ENCODE results near the gene PAM16. TPM values are rescaled to one million over a fixed set of nuclear protein-coding genes. Genes with fewer than 3 reads are reported as not detected.
A peak's percentile ranks its signal among the peaks of the same experiment; 100 is the strongest.

Gene PAM16
- total RNA-seq, 1 donor, result 17.4 TPM

DNA sequence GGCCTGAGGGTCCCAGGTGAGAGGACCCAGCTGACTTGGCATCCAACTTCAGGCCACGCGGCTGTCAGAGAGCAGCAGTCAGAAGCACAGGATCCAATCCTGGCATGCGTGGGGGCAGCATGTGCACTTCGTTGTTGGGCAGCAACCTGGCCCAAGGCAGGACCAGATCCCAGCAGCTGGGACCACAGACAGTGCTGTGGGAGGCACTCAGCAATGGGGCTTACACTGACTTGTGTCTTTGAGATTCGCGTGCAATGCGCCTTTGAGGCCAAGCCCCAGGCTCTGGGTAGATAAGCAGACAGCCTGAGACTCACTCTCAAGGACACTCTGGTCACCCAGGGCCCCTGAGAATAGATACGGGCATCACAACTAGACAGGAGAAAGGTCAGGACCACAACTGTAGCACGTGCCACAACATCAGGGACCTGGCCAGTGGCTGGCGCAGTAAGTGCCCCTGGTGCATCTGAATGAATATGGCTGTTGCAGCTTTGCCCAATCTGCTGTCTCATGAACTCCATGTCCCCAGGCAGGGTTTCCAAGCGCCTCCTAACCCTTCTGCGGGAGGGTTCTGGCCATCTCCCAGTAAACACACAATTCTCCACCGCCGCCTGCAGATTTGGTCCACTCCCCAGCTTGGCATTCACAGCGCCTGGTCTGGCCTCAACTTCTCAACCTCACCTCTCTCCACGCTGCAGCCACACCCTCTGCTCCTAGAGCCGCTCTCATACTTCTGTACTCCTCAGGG is 3.2 kb downstream of the PAM16 start:
- H3K4me2 ChIP-seq (ENCODE audit: insufficient read depth, low read length), result no peak overlapping the region
- peaks cover 36% of the 10 kb centered on the region for H4K20me1 ChIP-seq (ENCODE audit: insufficient read depth, low read length)
- H3K4me1 ChIP-seq (ENCODE audit: insufficient read depth, low read length), result peaks cover 26% of the 10 kb centered on the region
- H3K4me3 ChIP-seq (ENCODE audit: insufficient read depth, low read length), result no peak overlapping the region
- DNase-seq (ENCODE audit: insufficient read length, low spot score, missing footprints), result no peak
- no peaks in the 10 kb centered on the region for H3K27me3 ChIP-seq (ENCODE audit: insufficient read depth, low read length)
- H3K9me3 ChIP-seq (ENCODE audit: low read depth, low read length), result no peaks in the 10 kb centered on the region
- no peak overlapping the region for H2AFZ ChIP-seq (ENCODE audit: low read length)
- peaks cover 63% of the 10 kb centered on the region for H3K79me2 ChIP-seq (ENCODE audit: insufficient read depth, low read length)
- H3K27ac ChIP-seq (ENCODE audit: low read depth, low read length), result peak overlapping the region; percentile 39
- H3K36me3 ChIP-seq (ENCODE audit: insufficient read depth, low read length), result no peaks in the 10 kb centered on the region
- TF ChIP-seq, protein P1, sequence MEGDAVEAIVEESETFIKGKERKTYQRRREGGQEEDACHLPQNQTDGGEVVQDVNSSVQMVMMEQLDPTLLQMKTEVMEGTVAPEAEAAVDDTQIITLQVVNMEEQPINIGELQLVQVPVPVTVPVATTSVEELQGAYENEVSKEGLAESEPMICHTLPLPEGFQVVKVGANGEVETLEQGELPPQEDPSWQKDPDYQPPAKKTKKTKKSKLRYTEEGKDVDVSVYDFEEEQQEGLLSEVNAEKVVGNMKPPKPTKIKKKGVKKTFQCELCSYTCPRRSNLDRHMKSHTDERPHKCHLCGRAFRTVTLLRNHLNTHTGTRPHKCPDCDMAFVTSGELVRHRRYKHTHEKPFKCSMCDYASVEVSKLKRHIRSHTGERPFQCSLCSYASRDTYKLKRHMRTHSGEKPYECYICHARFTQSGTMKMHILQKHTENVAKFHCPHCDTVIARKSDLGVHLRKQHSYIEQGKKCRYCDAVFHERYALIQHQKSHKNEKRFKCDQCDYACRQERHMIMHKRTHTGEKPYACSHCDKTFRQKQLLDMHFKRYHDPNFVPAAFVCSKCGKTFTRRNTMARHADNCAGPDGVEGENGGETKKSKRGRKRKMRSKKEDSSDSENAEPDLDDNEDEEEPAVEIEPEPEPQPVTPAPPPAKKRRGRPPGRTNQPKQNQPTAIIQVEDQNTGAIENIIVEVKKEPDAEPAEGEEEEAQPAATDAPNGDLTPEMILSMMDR (IDR thresholded peaks at IDR 0.05; ENCODE audit: extremely low read depth, low read depth, low read length), result no peak

DNA sequence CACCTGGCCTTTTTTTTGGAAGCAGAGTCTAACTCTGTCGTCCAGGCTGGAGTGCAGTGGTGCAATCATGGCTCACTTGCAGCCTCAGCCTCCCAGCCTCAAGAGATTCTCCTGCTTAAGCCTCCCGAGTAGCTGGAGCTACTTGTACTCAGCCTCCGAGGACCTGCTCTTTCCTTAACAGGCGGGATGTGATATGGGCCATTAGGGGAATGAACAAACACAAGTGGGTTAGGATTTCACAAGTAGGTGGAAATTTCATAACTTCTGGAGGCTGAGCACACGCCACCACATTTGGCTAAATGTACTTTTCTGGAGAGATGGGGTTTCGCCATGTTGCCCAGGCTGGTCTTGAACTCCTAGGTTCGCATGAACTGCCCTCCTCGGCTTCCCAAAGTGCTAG is 4.1 kb downstream of the PAM16 start:
- Histone ChIP-seq H3K4me2 (ENCODE audit: insufficient read depth, low read length) (no peak overlapping the region), H3K27me3 (ENCODE audit: insufficient read depth, low read length) (no peaks in the 10 kb centered on the region), H3K9me3 (ENCODE audit: low read depth, low read length) (no peaks in the 10 kb centered on the region), H3K4me1 (ENCODE audit: insufficient read depth, low read length) (peaks cover 23% of the 10 kb centered on the region), H3K4me3 (ENCODE audit: insufficient read depth, low read length) (no peak overlapping the region), H3K27ac (ENCODE audit: low read depth, low read length) (peak overlapping the region; percentile 39), H3K79me2 (ENCODE audit: insufficient read depth, low read length) (peaks cover 70% of the 10 kb centered on the region), H3K36me3 (ENCODE audit: insufficient read depth, low read length) (no peaks in the 10 kb centered on the region), H4K20me1 (ENCODE audit: insufficient read depth, low read length) (peaks cover 37% of the 10 kb centered on the region), H2AFZ (ENCODE audit: low read length) (no peak overlapping the region)
- no peak for DNase-seq (ENCODE audit: insufficient read length, low spot score, missing footprints)
- TF ChIP-seq, protein P1 (IDR thresholded peaks at IDR 0.05; ENCODE audit: extremely low read depth, low read depth, low read length), result no peak

DNA sequence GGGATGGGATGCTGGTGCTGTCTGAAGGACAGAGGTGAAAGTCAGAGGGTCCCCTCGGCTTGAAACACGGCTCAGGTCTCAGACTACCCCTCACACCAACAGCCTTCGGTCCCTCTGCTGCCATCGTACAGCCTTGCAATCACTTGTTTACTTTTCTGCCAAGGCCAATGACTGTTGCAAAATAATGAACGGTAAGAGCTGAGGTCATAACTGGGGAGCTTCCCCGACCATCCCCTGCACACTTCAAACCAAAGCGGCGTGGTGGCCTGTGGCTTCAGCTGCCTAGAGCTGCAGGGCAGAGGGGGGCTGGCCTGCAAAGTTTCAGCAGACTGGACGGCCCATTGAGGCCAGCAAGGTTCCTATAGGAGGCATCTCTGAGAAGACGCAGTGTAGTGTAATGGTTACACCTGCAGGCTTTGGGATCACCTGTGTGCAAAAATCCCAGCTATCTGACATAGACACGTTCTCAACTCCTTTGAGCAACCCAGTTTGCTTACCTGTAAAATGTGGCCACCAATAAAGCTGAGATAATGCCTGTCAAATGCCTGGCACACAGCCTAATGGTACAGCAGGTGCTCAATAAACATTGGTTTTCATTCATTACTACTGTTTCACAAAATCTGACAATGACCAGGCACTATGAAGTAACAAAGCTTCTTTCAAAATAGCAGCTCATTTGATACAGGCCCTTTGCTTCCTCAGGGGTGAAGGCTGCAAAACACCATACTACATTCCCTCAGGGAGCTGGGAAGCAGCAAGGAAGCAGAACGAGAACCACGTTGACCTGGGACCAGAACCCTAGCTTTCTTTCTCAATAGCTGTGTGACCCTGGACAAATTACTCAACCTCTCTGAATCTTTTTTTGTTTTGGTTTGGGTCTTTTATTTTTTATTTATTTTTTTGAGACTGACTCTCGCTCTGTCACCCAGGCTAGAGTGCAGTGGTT is 5.0 kb downstream of the PAM16 start:
- peaks cover 41% of the 10 kb centered on the region for H4K20me1 ChIP-seq (ENCODE audit: insufficient read depth, low read length)
- no peaks in the 10 kb centered on the region for H3K27me3 ChIP-seq (ENCODE audit: insufficient read depth, low read length)
- no peak for DNase-seq (ENCODE audit: insufficient read length, low spot score, missing footprints)
- H3K4me2 ChIP-seq (ENCODE audit: insufficient read depth, low read length), result no peak overlapping the region
- no peak overlapping the region for H2AFZ ChIP-seq (ENCODE audit: low read length)
- TF ChIP-seq, protein P1 (IDR thresholded peaks at IDR 0.05; ENCODE audit: extremely low read depth, low read depth, low read length), result no peak
- peaks cover 79% of the 10 kb centered on the region for H3K79me2 ChIP-seq (ENCODE audit: insufficient read depth, low read length)
- no peaks in the 10 kb centered on the region for H3K36me3 ChIP-seq (ENCODE audit: insufficient read depth, low read length)
- H3K27ac ChIP-seq (ENCODE audit: low read depth, low read length), result no peak overlapping the region
- H3K4me3 ChIP-seq (ENCODE audit: insufficient read depth, low read length), result no peak overlapping the region
- peaks cover 16% of the 10 kb centered on the region for H3K4me1 ChIP-seq (ENCODE audit: insufficient read depth, low read length)
- H3K9me3 ChIP-seq (ENCODE audit: low read depth, low read length), result no peaks in the 10 kb centered on the region

Data from osteoblast (primary cell).